ENCODE results near the gene ATOSA. TPM values are rescaled to one million over a fixed set of nuclear protein-coding genes. Genes with fewer than 3 reads are reported as not detected.

The ATOSA gene
- total RNA-seq, 1 donor from 2014 or later, result 66.5 TPM

DNA sequence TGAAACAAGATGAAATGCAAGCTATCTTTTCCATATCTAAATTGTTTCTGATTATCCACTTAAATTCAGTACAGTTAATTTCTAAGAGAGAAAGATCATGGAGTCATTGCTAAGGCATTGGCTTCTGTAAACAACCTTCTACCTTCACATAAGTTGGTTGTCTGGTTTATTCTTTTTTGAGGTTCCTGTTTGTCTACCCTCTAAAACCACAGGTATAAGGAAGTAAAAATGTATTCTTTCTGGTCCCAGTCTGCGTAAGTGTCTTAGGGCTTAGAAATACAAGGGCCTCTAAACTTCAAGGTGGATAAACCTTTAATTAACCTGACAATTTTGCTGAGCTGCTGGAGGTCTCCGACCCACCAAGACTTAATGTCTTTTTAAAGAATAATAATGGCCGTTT, 3.6 kb upstream of the ATOSA start:
- DNase-seq, result no peak

DNA sequence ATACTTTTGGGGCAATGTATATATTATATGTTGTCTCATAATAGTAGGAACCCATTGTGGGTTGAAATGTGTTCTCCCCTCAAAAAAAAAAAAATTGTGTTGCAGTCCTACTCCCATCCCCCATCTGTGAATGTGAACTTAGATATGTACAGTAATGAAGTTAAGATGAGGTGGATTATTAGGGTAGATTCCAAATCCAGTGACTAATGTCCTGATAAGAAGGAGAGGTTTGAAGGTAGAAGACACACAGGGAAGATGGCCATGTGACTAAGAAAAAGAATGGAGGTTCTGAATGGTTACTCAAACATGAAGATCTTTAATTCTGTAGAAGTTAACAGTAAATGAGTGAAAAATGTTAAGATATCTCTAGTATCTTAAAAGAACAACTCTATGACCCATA, 3.0 kb upstream of the ATOSA start:
- no peak for DNase-seq

DNA sequence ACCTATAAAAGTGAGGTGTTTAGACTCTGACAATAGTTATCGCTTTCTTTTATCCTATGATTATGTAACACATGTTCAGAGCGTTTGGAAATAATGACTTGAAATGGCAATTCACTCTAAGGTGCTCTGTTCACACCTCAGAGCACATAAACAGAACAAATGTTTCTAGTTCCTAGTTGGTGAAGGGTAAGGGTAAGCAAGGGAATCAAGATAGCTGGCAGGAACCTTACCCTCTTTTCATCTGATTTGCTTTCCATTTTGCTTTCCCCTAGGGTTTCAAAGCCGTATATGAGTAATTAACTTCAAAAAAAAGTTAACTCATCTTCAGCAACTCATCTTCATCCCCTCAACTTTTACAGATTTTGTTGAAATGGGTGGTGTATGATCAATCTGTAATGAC, 2.3 kb upstream of the ATOSA start:
- DNase-seq, result no peak

DNA sequence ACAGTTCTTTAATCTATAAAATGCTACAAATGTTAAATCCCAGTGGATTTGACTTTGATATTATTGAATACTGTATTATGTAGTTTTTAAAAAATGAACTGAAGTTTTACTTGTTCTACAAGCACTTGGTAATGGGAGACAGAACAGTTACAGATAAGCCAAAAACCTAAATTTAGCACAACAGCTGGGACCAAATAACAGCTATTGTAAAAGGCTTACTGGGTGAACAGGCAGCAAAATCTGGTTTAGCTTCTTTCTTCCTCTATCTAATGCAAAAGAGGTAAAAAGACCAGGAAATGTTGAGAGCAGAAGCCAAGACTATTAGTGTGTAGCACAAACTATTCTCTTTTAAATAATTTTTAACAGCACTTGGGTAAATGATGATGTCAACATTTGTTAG, 1.6 kb upstream of the ATOSA start:
- no peak for DNase-seq

DNA sequence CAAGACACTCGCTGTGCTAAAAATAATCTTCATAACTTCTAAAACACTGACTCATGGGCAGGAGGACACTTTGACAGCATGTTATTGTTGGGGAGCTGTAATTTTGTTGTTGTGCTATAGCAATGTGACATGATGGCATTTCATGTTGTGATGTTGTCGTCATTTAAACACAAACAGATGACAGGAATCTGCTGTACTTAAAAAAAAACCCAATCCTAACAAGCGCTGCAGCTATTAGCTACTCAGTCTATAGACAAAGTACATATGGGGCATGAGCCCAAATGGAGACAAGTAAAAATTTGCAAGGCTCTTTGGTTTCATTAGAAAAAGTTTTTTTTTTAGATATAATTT, 828 bp upstream of the ATOSA start:
- DNase-seq, result peak; percentile 48

DNA sequence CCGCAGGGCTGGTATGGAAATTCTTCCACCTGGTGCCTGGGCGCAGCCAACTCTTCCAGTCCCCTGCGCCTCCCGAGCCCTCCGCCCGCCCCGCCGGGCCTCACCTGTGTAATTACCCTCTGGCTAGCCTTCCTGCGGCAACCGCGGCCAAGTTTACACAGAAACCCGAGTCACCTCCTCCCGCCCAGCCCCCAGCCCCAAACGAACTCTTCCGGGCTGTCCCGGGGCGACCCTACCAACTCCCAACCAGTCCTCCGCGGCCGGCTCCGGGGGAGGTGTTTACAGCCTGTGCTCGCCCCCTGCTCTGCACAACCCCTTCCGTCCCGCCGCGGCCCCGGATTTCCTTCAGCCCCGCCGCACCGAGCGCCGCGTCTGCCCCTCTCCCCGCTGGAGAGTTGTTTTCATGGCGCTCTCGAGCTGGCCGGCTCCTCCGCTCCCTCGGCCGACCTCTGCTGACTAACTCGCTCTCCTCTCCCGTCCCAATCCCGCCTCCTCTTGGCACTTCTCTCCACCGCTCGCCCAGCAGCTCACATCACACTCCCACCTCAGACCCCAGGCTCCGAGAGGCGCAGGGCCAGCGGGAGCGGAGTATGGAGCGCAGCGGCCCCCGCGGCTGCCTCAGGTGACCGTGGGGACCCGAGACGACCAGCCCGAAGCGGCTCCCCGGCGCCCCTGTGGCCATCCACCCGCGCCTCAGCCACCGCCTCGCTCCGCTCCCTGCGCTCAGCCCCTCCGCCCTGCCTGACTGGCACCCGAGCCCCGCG, 538 bp downstream of the ATOSA start:
- peak; percentile 74 for DNase-seq

DNA sequence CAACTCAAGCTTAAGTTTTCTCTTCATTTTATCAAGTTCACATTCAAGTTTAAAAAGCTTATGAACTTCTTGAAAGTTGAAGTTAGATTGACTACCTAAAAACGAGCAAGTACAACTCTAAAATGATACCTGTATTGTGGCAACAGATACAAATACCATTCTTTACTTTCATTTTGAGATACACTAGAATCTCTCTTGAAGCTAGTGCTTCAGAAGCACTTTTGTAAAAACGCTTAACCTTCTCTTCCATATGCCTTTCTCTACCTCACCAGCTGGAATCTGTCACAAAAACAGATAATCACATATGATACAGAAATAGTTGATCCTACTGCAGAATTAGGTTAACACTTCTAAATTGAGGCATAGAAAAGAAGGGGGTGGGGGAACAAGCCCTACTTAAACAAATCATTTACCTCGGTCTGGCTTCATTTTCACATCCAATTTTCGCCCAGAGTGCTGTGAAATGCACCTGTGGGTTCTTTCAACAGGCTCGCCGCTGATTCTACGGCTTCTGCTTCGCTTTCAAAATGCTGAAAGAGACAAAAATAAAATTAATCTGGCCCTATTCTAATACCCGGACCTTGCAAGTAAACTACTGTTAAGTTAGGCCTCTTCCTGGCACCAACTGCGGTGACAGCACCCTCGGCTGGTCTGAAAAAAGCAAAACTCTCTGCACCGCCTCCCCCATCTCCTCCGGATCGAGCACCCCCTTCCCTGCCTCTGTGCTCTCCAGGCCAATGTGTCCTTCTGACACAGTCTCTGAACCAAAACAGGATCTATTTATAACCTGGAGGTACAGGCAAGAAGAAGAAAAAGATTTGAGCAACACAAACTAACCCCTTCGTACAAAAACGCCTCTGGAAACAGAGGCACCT, 1.4 kb downstream of the ATOSA start:
- peak; percentile 68 for DNase-seq

DNA sequence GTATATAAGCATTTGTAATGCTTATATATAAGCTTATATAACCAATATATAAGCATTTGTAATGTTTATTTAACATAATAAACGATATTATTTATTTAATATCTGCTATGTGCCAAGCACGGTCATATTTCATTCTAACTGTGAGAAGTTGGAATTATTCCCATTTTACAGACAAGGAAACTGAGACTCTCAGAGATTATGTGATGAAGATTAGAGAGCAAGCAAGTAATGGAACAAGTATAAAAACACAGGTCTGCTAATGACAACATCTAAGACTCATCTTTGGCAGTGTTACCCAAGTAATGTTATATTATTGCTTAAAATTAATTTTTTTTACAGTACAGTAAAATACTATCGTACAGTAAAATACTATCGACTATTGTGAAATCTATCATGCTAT, 4.4 kb downstream of the ATOSA start:
- DNase-seq, result no peak

DNA sequence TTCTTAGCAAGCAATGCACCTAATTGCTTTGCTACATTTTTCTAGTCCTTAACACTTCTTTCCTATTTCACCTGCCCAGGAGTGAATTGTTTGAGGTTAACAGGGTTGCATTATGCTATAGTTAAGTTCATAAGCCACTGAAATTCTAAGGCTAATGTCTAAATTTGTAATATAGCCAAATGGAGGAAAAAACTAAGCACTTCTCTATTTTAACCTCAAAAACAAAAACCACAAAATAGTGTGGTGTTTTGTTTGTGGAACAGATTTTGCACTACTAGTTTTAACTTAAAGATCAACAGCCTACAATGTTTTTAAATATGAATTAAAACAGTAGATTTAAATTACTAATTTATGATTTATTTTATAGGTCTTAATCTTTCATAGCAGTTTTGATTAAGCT, 5.5 kb downstream of the ATOSA start:
- no peak for DNase-seq

DNA sequence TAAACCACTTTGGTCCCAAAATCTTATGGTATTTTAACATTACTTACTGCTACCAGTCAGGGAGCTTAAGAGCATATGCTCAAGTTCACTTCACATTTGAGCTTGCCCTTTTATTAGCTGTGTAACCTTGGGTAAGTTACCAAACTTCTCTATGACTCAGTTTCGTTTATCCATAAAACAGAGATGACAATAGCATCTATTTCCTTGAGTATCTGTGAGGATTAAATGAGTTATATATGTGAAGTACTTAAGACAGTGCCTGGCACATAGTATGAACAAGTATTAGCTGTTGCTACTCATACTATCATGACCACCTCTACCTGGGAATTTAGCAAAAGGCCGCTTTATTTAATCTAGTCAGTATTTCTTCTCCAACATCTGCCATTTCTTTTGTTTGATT, 5.9 kb downstream of the ATOSA start:
- DNase-seq, result no peak

DNA sequence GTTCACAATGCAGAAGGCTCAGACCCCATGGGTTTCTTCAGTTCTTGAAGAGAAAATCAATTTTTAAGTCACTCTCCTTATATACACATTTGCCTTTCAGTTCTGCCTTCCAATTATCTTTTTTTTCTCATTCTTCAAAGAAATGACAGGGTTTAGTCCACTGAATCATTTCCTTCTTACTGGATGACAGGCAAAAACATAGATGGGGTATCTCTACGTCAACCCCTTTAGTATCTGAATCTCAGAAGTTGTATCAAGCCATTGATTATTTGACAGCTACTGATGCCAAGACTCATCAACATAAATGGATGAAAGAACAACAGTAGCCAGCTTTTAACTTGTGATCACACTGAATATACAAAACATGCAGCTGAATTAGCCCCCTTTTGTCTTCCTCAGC, 6.5 kb downstream of the ATOSA start:
- no peak for DNase-seq

DNA sequence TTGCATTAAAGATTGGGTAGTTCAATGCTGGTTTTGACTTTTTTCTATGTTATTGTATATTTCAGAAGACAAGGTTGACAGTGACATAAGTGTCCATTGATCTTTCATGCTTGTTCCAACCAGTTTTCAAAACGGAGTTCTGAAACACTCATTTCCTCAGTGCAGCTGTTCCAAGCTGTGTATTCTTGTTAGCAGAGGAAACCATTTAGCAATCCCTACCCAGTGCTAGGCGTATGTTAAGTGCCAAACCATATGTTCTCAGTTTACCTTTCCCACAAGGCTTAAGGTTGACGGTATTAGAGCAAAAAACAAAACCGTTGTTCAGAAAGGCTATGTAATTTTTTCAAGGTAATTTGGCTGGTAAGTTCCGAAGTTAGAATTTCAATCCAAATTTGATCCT, 9.1 kb downstream of the ATOSA start:
- no peak for DNase-seq

DNA sequence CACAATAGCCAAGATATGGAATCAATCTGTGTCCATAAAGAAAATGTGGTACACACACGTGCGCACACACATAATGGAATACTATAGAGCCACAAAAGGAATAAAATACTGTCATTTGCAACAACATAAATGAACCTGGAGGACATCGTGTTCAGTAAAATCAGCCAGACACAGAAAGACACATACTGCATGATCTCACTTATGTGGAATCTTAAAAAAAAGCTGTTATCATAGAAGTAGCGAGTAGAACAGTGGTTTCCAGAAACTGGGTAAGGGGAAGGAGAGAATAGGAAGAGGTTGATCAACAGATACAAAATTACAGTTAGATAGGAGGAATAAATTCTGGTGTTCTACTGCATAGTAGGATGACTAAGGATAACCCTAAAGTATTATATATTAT, 11.1 kb downstream of the ATOSA start:
- DNase-seq, result no peak

DNA sequence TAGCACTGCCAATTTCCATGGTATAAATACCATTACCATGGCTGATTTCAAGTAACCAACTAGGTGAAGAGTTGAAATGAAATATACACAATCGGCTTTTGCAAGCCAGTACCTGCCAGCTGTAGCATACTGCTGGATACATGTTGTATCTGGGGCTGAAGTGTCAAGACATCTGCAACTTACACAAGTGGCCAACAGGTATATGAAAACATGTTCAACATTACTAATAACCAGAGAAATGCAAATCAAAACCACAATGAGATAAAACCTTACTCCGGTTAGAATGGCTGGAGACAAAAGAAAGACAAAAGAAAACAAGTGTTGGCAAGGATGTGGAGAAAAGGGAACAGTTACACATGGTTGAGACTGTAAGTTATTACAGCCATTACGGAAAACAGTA, 11.6 kb downstream of the ATOSA start:
- no peak for DNase-seq

DNA sequence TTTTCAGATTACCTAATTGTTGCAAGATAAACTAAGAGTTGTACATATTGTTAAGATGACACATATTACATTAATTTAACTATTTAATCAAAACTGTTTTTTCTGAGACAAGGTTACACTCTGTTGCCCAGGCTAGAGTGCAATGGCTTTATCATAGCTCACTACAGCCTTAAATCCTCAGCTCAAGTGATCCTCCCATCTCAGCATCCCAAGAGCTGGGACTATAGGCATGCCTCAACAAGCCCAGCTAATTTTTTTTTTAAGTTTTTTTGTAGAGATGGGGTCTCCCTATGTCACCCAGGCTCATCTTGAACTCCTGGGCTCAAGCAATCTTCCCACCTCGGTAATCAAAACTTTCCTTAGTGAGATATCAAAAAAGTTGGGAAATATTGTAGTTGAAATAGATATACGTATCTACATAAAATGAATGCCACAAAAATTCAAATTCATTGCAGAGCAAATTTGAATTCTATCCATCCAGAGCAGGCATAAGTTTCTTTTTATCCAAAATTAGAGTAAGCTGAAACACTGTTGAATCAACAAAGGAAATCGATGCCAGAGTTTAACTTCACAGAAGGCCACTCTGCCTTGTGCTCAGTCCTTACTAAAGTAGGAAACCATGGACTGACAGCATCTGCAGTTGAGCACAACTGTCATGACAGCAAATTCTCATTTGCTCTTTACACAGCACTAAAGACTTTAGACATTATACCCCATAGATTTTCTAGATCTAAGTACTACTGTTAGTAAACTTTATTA, 15.5 kb downstream of the ATOSA start:
- DNase-seq, result no peak

DNA sequence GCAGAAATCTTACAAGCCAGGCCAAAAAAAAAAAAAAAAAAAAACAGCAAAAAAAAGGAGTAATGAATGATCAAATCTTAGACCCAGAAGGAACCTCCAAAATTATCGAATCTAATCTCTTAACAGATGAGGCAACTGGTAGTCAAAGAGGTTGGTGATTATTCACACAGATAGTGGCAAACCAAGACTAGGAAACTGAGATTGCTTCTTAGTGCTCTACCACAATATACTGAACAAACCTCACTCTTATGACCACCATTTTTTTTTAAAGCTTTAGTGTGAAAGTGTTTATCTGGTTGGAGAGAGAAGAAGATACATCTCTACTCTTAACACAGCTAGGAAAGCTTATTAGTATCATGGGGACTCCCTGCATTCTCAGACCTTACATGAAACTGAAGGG, 17.3 kb downstream of the ATOSA start:
- DNase-seq, result no peak

DNA sequence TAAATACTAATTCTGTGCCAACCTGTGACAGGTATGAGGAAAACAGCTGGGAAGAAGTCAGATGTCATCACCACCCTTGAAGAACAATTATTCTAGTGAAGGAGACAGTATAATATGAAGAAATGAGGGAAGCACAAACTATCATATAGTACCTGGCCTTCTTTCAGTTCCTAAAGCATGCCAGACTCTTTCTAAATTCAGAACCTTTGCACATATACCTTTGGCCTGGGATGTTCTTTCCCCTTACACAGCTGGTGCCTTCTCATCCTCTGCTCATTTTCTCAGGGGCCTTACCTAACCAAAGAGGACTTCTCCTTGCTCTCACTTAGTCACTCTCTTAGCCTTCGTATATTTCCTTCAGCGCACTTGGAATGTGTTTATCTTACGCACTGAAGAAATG, 19.0 kb downstream of the ATOSA start:
- DNase-seq, result no peak

DNA sequence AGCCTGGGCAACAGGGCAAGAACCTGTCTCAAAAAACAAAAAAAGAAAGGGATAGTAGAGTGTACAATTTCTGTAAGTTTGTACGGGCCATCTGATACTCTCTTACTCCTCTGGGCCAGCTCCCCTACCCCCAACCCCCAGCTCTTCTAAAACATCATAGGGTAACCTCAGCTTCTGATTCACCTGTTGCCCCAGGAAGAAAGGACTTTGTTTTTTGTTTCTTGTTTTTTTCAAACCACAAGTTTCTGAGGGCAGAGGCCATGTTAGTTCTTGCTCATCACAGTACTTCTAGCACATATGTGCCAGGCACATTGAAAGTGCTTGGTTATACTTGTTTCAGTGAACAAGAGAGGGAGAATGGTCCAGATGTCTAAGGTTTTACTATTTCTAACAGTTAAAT, 20.2 kb downstream of the ATOSA start:
- DNase-seq, result no peak

DNA sequence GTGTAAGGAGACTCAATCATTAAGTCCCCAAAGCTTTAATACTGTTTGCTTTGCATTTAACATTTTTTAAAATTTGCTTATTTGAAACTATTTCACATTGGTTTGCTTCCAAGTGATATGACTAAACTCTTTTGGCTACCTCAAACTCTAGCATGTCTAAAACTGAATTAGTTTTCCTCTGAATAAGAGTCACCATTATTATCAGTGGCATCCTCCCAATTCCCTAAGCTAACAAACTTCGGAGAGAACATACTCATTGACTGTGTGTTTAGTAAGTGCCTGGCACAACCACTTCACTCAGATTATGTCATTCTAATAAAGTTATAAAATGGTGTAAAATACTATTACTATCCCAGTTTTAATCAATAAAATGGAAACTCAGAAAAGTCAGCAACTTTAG, 21.9 kb downstream of the ATOSA start:
- DNase-seq, result peak; percentile 49

DNA sequence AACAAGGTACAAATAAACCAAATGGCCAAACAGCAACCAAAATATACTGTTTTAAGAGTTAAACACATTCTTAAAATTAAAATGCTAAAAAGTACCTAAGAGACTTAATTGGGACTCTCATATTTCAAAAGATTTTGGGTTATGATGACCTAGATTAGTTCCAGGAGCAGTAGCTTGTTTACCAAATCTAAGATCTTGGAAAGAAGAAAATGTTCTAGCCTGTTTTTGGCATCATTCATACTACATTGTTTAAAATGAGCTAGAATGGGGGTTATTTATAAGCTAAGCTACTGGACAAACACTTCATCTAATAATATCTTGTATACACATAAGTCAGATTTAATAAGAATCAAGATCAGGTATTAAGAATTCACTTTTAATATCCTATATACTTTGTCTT, 22.8 kb downstream of the ATOSA start:
- peak; percentile 16 for DNase-seq

DNA sequence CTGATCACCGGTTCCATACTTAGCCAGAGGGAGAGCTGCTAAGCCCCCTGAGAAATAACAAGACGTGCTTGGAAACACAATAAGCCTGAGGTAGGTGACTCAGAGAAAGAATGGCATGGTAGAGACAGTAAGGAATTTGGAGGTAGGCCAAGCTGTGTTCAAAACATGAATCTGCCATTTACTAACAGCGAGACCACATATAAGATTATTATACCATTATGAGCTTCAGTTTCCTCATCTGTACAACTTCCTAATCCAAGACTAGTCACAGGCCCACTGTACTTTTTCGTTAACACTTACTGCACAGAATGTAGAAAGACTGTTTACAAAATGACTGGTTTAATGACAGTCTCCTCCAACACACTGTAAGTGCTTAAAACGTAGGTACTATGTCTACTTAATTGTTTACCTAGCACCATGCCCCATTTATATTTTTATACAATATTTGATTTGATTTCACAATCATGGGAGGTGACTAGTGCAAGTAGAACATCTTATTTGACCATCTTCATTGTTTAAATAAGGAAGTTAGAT, 25.7 kb downstream of the ATOSA start:
- DNase-seq, result peak; percentile 91

DNA sequence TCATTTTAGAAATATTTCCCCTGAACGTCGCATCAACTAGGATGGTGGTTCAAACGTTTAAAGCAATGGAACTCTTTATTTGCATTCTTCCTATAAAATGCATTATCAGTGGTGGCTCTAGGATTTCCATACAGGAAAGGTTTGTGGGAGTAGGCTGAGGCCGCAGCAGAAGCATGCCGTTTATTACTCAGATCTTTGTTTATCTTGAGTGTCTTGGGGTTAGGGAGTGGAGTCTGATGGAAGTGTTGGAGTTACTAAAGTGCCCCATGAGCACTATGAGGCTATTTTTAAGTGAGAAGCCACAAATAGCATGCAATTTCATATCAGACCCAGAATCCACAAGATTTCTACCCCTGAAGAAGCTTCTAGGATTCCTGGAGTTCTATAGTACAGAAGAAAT, 26.2 kb downstream of the ATOSA start:
- DNase-seq, result peak; percentile 54

DNA sequence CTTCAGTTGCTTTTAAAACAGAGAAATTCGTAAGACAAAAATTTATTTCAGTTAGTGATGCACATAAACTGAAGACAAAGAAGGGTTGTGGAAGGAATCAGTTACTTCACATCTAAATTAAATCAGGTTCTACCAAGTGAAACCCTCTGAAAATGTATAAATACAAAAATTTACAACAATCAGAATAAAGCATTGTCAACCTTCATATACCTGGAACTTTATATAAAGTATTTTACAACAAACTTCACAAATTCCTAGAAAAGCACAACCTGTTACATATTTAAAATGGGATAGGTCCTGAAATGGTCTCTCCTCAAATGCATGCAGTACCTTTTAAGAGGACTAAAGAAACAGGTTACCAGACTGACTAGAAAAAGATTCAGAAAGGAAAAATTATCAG, 26.9 kb downstream of the ATOSA start:
- DNase-seq, result no peak
